GM21423 (cell line): ENCODE measurements around the gene PRPF31.

Source experiments
- ATAC-seq: cut with Tn5 transposase; IDR thresholded peaks from one replicate; pipeline ENCODE4 v1.9.1; 2021; ENCODE audit warnings: mild to moderate bottlenecking, moderate library complexity; ENCODE audit not compliant: unreplicated experiment

The PRPF31 gene

GRCh38 chr19:54107876-54108490 lies 7.6 kb upstream of the PRPF31 start:
- no peak for ATAC-seq

GRCh38 chr19:54108496-54108895 lies 7.1 kb upstream of the PRPF31 start:
- ATAC-seq, result no peak

- ATAC-seq, result no peak
These were observed 5.9 kb upstream of the PRPF31 start for GRCh38 chr19:54109651-54110050.

GRCh38 chr19:54114340-54115108 lies 1.0 kb upstream of the PRPF31 start:
- no peak for ATAC-seq

GRCh38 chr19:54121259-54121658 lies 5.7 kb downstream of the PRPF31 start:
- no peak for ATAC-seq

- ATAC-seq, result no peak
These were observed 8.1 kb downstream of the PRPF31 start for GRCh38 chr19:54123682-54124081.

GRCh38 chr19:54124393-54124792 lies 8.8 kb downstream of the PRPF31 start:
- ATAC-seq, result no peak

- ATAC-seq, result no peak
These were observed 10.2 kb downstream of the PRPF31 start for GRCh38 chr19:54125713-54126112.

- ATAC-seq, result no peak
These were observed 12.3 kb downstream of the PRPF31 start for GRCh38 chr19:54127688-54128440.

GRCh38 chr19:54128441-54128725 lies 12.8 kb downstream of the PRPF31 start:
- no peak for ATAC-seq

GRCh38 chr19:54128796-54129616 lies 13.5 kb downstream of the PRPF31 start:
- ATAC-seq, result no peak

- no peak for ATAC-seq
These were observed 14.1 kb downstream of the PRPF31 start for GRCh38 chr19:54129617-54129996.

GRCh38 chr19:54133312-54133956 lies 17.9 kb downstream of the PRPF31 start:
- no peak for ATAC-seq

- no peak for ATAC-seq
These were observed 18.5 kb downstream of the PRPF31 start for GRCh38 chr19:54133957-54134590.

GRCh38 chr19:54136086-54136863 lies 20.7 kb downstream of the PRPF31 start:
- peak; percentile 0 for ATAC-seq

- peak; percentile 78 for ATAC-seq
These were observed 21.5 kb downstream of the PRPF31 start for GRCh38 chr19:54136864-54137698.

GRCh38 chr19:54137699-54138488 lies 22.3 kb downstream of the PRPF31 start, which contains the start of gene CNOT3:
Gene CNOT3 (plus strand): TSS chr19:54137762. CDS start chr19:54142979, 5,217 bp downstream.
- no peak for ATAC-seq
